GM18867 (cell line): ENCODE measurements around the gene XPO1.
"Not testable (repeated sequence)": the region's sequence is repeated elsewhere in the genome, so short reads cannot be mapped to it uniquely, and the experiment has no call there.

Experiments used
- ATAC-seq: cut with Tn5 transposase; IDR thresholded peaks from one replicate; pipeline ENCODE4 v1.9.1; 2021; ENCODE audit warnings: mild to moderate bottlenecking, moderate library complexity; ENCODE audit not compliant: unreplicated experiment

The XPO1 gene

GRCh38 chr2:61536572-61537276 lies 1.4 kb downstream of the XPO1 start:
- ATAC-seq = peak; percentile 55

GRCh38 chr2:61536180-61536571 lies 2.0 kb downstream of the XPO1 start:
- ATAC-seq = no peak

- ATAC-seq = no peak
These were observed 2.7 kb downstream of the XPO1 start for GRCh38 chr2:61535449-61535848.

GRCh38 chr2:61534926-61535325 lies 3.2 kb downstream of the XPO1 start:
- ATAC-seq = no peak

GRCh38 chr2:61530749-61531148 lies 7.4 kb downstream of the XPO1 start:
- ATAC-seq = no peak

- ATAC-seq = no peak
These were observed 8.0 kb downstream of the XPO1 start for GRCh38 chr2:61529944-61530735.

GRCh38 chr2:61520261-61520660 lies 17.9 kb downstream of the XPO1 start:
- ATAC-seq = no peak

GRCh38 chr2:61512768-61513398 lies 25.3 kb downstream of the XPO1 start:
- no peak for ATAC-seq

GRCh38 chr2:61510674-61511671 lies 27.2 kb downstream of the XPO1 start:
- ATAC-seq = no peak

- no peak for ATAC-seq
These were observed 33.2 kb downstream of the XPO1 start for GRCh38 chr2:61504949-61505348.

- no peak for ATAC-seq
These were observed 39.1 kb downstream of the XPO1 start for GRCh38 chr2:61499060-61499459.

- ATAC-seq = no peak
These were observed 44.6 kb downstream of the XPO1 start for GRCh38 chr2:61493523-61493942.

- no peak for ATAC-seq
These were observed 45.7 kb downstream of the XPO1 start for GRCh38 chr2:61492476-61492875.

GRCh38 chr2:61485281-61485680 lies 52.9 kb downstream of the XPO1 start:
- ATAC-seq = no peak

- no peak for ATAC-seq
These were observed 60.1 kb downstream of the XPO1 start for GRCh38 chr2:61478086-61478485.

GRCh38 chr2:61476929-61477589 lies 61.1 kb downstream of the XPO1 start:
- not testable (repeated sequence) for ATAC-seq

- no peak for ATAC-seq
These were observed 66.0 kb downstream of the XPO1 start for GRCh38 chr2:61471905-61472805.

- peak; percentile 80 for ATAC-seq
These were observed 66.9 kb downstream of the XPO1 start, which contains the start of gene USP34 for GRCh38 chr2:61470965-61471904. TSS of gene USP34 (minus strand) at chr2:61471087. CDS start at chr2:61470692, 395 bp downstream.
